PC-3 (cell line): ENCODE measurements around the gene KLHL34. TPM values are rescaled to one million over a fixed set of nuclear protein-coding genes. Genes with fewer than 3 reads are reported as not detected.

Experiments
- ATAC-seq: fragments of 200-7000 bp; cut with Tn5 transposase; 2 replicates; pipeline ENCODE4 v1.9.1; 2020; ENCODE audit warnings: mild to moderate bottlenecking, moderate library complexity
- BruUV-seq: library from RNA; stranded (reverse); fragments of 400-500 nt; replicated peaks from 2 replicates; lab custom pipeline; 2021; lab: Mats Ljungman, UMichigan
- CTCF ChIA-PET: fragments of 300-600 bp; sonication (Branson Sonifier 250); formaldehyde crosslinking; loops from one replicate; lab custom pipeline; 2022; ENCODE audit warnings: antibody characterized with exemption; lab: Charles Lee
- POLR2A ChIA-PET: fragments of 300-600 bp; sonication (Branson Sonifier 250); formaldehyde crosslinking; loops from one replicate; lab custom pipeline; 2022; ENCODE audit warnings: antibody characterized with exemption; ENCODE audit not compliant: unreplicated experiment; lab: Charles Lee
- DNase-seq: peaks from one replicate; pipeline ENCODE4 v3.0.0-alpha.2; 2015
- H2AFZ ChIP-seq: fragments of 300-600 bp; sonication (generic); 2 replicates; pipeline ENCODE4 v1.6.0; 2016; ENCODE audit warnings: antibody characterized with exemption, low read length
- H3F3A ChIP-seq: fragments of 300-600 bp; sonication (generic); one replicate; pipeline ENCODE4 v1.6.0; 2017; ENCODE audit warnings: antibody characterized with exemption, low read length, control low read depth, mild to moderate bottlenecking; ENCODE audit not compliant: unreplicated experiment
- H3K27ac ChIP-seq: fragments of 300-600 bp; sonication (generic); 2 replicates; pipeline ENCODE4 v1.5.1; 2016; ENCODE audit warnings: mild to moderate bottlenecking, low read length
- H3K27me3 ChIP-seq: fragments of 300-600 bp; sonication (generic); 2 replicates; pipeline ENCODE4 v1.6.1; 2016; ENCODE audit warnings: low read length, mixed read lengths
- H3K36me3 ChIP-seq: fragments of 300-600 bp; sonication (generic); 2 replicates; pipeline ENCODE4 v1.6.1; 2016; ENCODE audit warnings: low read depth, mixed run types, low read length, mixed read lengths
- H3K4me1 ChIP-seq: fragments of 300-600 bp; sonication (generic); 2 replicates; pipeline ENCODE4 v1.5.1; 2016; ENCODE audit warnings: low read length; ENCODE audit not compliant: insufficient read depth
- H3K4me2 ChIP-seq: fragments of 300-600 bp; sonication (generic); 2 replicates; pipeline ENCODE4 v1.6.0; 2016; ENCODE audit warnings: low read length
- H3K4me3 ChIP-seq: fragments of 300-600 bp; sonication (generic); 2 replicates; pipeline ENCODE4 v1.5.1; 2016; ENCODE audit warnings: mild to moderate bottlenecking, low read length, mixed read lengths
- H3K79me2 ChIP-seq: fragments of 300-600 bp; sonication (generic); 2 replicates; pipeline ENCODE4 v1.6.1; 2017; ENCODE audit warnings: low read length, mixed read lengths
- H3K9ac ChIP-seq: fragments of 300-600 bp; sonication (generic); 2 replicates; pipeline ENCODE4 v1.6.0; 2016; ENCODE audit warnings: mild to moderate bottlenecking, low read length
- H3K9me2 ChIP-seq: fragments of 300-600 bp; sonication (generic); replicated peaks from 2 replicates; pipeline ENCODE4 v1.6.1; 2016; ENCODE audit warnings: mixed run types, low read length, mixed read lengths
- H3K9me3 ChIP-seq: fragments of 300-600 bp; sonication (generic); 2 replicates; pipeline ENCODE4 v1.6.1; 2016; ENCODE audit warnings: low read length, mixed read lengths
- H4K20me1 ChIP-seq: fragments of 300-600 bp; sonication (generic); 2 replicates; pipeline ENCODE4 v1.6.1; 2016; ENCODE audit warnings: low read length, mixed read lengths
- EZH2 ChIP-seq: fragments of 300-600 bp; sonication (generic); IDR thresholded peaks from one replicate; pipeline ENCODE4 v1.6.1; 2017; ENCODE audit warnings: antibody characterized with exemption, mild to moderate bottlenecking, low read length; ENCODE audit not compliant: unreplicated experiment
- EZH2phosphoT487 ChIP-seq: fragments of 300-600 bp; sonication (generic); IDR thresholded peaks from 2 replicates; pipeline ENCODE4 v1.6.1; 2018; ENCODE audit warnings: mild to moderate bottlenecking, antibody characterized with exemption, low read length, borderline replicate concordance
- intact Hi-C: fragments of 100-400 bp; cut with micrococcal nuclease; formaldehyde crosslinking; loops from 2 replicates; pipeline ENCODE4 v1.9.0; 2023
- total RNA-seq: library from RNA; depleted of rRNA; stranded (reverse); fragments of >200 nt; gene quantifications from 2 replicates; pipeline ENCODE4 v1.2.3, GENCODE V29; 2014
- TF ChIP-seq, protein P1 (sequence below): fragments of 300-600 bp; sonication (generic); conservative IDR thresholded peaks from 2 replicates; pipeline ENCODE4 v1.5.1; 2017; ENCODE audit warnings: antibody characterized with exemption, low read depth, mild to moderate bottlenecking, low read length

Gene KLHL34
- total RNA-seq, 1 experiment from 2014 or later = not detected

- H3K9me2 ChIP-seq = no peaks in the 10 kb centered on the region
- H3K36me3 ChIP-seq = no peaks in the 10 kb centered on the region
- no peak overlapping the region for H3K9ac ChIP-seq
- H3K27ac ChIP-seq = no peak overlapping the region; the same call in 1 of the 2 replicates
- intact Hi-C loops = no loop called here
- H3K4me2 ChIP-seq = peak overlapping the region; percentile 47; the same call in 1 of the 2 replicates
- TF ChIP-seq EZH2phosphoT487 = no peak
- TF ChIP-seq EZH2 = no peak
- TF ChIP-seq, protein P1, sequence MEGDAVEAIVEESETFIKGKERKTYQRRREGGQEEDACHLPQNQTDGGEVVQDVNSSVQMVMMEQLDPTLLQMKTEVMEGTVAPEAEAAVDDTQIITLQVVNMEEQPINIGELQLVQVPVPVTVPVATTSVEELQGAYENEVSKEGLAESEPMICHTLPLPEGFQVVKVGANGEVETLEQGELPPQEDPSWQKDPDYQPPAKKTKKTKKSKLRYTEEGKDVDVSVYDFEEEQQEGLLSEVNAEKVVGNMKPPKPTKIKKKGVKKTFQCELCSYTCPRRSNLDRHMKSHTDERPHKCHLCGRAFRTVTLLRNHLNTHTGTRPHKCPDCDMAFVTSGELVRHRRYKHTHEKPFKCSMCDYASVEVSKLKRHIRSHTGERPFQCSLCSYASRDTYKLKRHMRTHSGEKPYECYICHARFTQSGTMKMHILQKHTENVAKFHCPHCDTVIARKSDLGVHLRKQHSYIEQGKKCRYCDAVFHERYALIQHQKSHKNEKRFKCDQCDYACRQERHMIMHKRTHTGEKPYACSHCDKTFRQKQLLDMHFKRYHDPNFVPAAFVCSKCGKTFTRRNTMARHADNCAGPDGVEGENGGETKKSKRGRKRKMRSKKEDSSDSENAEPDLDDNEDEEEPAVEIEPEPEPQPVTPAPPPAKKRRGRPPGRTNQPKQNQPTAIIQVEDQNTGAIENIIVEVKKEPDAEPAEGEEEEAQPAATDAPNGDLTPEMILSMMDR = no peak
- H3K4me1 ChIP-seq = peaks cover 16% of the 10 kb centered on the region
- POLR2A ChIA-PET = no interaction called here
- no TSS peak for BruUV-seq
- ATAC-seq (peak; percentile 40), DNase-seq (peak; percentile 84)
- H3K79me2 ChIP-seq = no peaks in the 10 kb centered on the region
- no peaks in the 10 kb centered on the region for H3K27me3 ChIP-seq
- H3K9me3 ChIP-seq = no peaks in the 10 kb centered on the region
- no peak overlapping the region for H3K4me3 ChIP-seq
- no peaks in the 10 kb centered on the region for H4K20me1 ChIP-seq
- CTCF ChIA-PET = no interaction called here
- H2AFZ ChIP-seq = peak overlapping the region; percentile 36; the same call in 1 of the 2 replicates
- H3F3A ChIP-seq = no peaks in the 10 kb centered on the region
Measured at GRCh38 chrX:21661316-21661715, 3.2 kb upstream of the KLHL34 start.

DNA sequence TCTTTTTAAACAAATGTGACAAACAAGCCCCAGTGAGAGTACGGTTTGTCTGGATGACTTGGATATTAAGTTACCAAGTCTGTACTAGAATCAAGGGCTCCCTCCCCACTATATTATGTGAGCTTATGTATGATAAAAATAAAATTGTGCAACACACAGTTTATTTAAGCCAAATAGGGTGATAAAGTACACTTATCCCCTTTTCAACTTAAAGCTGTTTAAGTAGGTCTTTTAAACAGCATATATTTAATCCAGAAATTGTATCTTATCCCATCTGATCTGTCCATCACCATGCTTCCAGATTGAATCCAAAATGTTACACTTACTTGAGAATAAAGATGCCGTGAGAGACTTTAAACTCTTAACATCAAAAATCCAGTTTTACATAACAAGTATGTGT lies 2.0 kb upstream of the KLHL34 start:
- intact Hi-C loops = no loop called here
- no peaks in the 10 kb centered on the region for H3K27me3 ChIP-seq
- H3K79me2 ChIP-seq = no peaks in the 10 kb centered on the region
- no peaks in the 10 kb centered on the region for H3K9me2 ChIP-seq
- no peak overlapping the region for H2AFZ ChIP-seq
- H3K9me3 ChIP-seq = no peaks in the 10 kb centered on the region
- ChIA-PET CTCF (no interaction called here), POLR2A (no interaction called here)
- no peak overlapping the region for H3K9ac ChIP-seq
- H3K4me2 ChIP-seq = no peak overlapping the region
- H3K4me1 ChIP-seq = peaks cover 14% of the 10 kb centered on the region
- H3K4me3 ChIP-seq = no peak overlapping the region
- no TSS peak for BruUV-seq
- ATAC-seq = no peak
- TF ChIP-seq EZH2 (no peak), EZH2phosphoT487 (no peak)
- TF ChIP-seq, protein P1 = no peak
- H3K27ac ChIP-seq = no peak overlapping the region
- H4K20me1 ChIP-seq = no peaks in the 10 kb centered on the region
- H3K36me3 ChIP-seq = no peaks in the 10 kb centered on the region
- no peak for DNase-seq
- H3F3A ChIP-seq = no peaks in the 10 kb centered on the region

DNA sequence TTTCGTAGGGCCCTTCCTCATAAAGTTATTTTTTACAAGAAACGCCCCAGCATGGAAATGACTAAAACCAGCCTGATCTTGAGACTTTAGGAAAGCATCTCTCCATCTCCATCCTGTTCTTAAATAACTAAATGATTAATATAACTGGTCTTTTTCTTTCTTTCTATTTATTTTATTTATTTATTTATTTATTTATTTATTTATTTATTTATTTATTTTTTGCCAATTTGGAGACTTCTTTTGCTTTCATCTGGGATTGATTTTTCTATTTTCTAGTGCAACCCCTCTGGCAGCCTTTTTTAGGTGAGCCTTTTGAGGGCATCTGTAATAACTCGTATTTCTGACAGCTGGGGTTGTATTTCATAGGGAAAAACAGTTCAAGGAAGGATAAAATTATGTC lies 1.2 kb upstream of the KLHL34 start:
- CTCF ChIA-PET = no interaction called here
- TF ChIP-seq, protein P1 = no peak
- no peak for TF ChIP-seq EZH2
- TF ChIP-seq EZH2phosphoT487 = no peak
- POLR2A ChIA-PET = no interaction called here
- Histone ChIP-seq H3K36me3 (no peaks in the 10 kb centered on the region), H3K9ac (no peak overlapping the region), H3K4me2 (no peak overlapping the region), H4K20me1 (no peaks in the 10 kb centered on the region), H3K79me2 (no peaks in the 10 kb centered on the region), H3K4me1 (peaks cover 14% of the 10 kb centered on the region), H3K9me2 (no peaks in the 10 kb centered on the region), H3K4me3 (no peak overlapping the region), H3F3A (no peaks in the 10 kb centered on the region), H3K27ac (no peak overlapping the region), H2AFZ (no peak overlapping the region), H3K9me3 (no peaks in the 10 kb centered on the region), H3K27me3 (no peaks in the 10 kb centered on the region)
- intact Hi-C loops = no loop called here
- ATAC-seq (no peak), DNase-seq (no peak)
- no TSS peak for BruUV-seq
